SK-N-SH treated with all-trans-retinoic acid at 6 μM for 48 hours (cell line): ENCODE results near the gene RAD51B.
"Not testable (repeated sequence)": the region's sequence is repeated elsewhere in the genome, so short reads cannot be mapped to it uniquely, and the experiment has no call there.

Experiments used
- ATAC-seq: fragments of 200-7000 bp; cut with Tn5 transposase; 3 replicates; pipeline ENCODE4 v1.9.1; 2020; ENCODE audit warnings: mild to moderate bottlenecking, moderate library complexity
- ARNTL ChIP-seq: fragments of 450-650 bp; formaldehyde crosslinking; IDR thresholded peaks from 2 replicates; pipeline ENCODE4 v1.5.0; 2020; ENCODE audit warnings: low read depth, mild to moderate bottlenecking, moderate library complexity, borderline replicate concordance
- BACH2 ChIP-seq: fragments of 250-450 bp; sonication (Bioruptor Pico); IDR thresholded peaks from 2 replicates; pipeline ENCODE4 v1.9.0; 2021; ENCODE audit warnings: mild to moderate bottlenecking, borderline replicate concordance
- ESRRG ChIP-seq: fragments of 250-450 bp; sonication (Bioruptor Pico); IDR thresholded peaks from 2 replicates; pipeline ENCODE4 v1.6.1; 2021; ENCODE audit warnings: mild to moderate bottlenecking
- GLIS3 ChIP-seq: fragments of 250-450 bp; sonication (Bioruptor Pico); IDR thresholded peaks from 2 replicates; pipeline ENCODE4 v1.5.0; 2020; ENCODE audit warnings: mild to moderate bottlenecking, moderate library complexity
- ISL1 ChIP-seq: fragments of 250-450 bp; sonication (Bioruptor Pico); IDR thresholded peaks from 2 replicates; pipeline ENCODE4 v2.1.2; 2022; ENCODE audit warnings: mild to moderate bottlenecking, moderate library complexity
- OSR1 ChIP-seq: fragments of 250-450 bp; sonication (Bioruptor Pico); IDR thresholded peaks from 2 replicates; pipeline ENCODE4 v1.8.0; 2022; ENCODE audit warnings: moderate library complexity, mild to moderate bottlenecking, inconsistent platforms
- PPARA ChIP-seq: fragments of 250-450 bp; sonication (Bioruptor Pico); IDR thresholded peaks from 2 replicates; pipeline ENCODE4 v1.5.0; 2020; ENCODE audit warnings: mild to moderate bottlenecking, borderline replicate concordance
- RARB ChIP-seq: fragments of 250-450 bp; sonication (Bioruptor Pico); IDR thresholded peaks from 2 replicates; pipeline ENCODE4 v1.8.0; 2021; ENCODE audit warnings: mild to moderate bottlenecking, moderate library complexity
- SNAI2 ChIP-seq: fragments of 250-450 bp; sonication (Bioruptor Pico); IDR thresholded peaks from 2 replicates; pipeline ENCODE4 v1.5.0; 2020; ENCODE audit warnings: mild to moderate bottlenecking, moderate library complexity
- TOX ChIP-seq: fragments of 250-450 bp; sonication (Bioruptor Pico); IDR thresholded peaks from 2 replicates; pipeline ENCODE4 v1.8.0; 2021; ENCODE audit warnings: mild to moderate bottlenecking, moderate library complexity, borderline replicate concordance
- ZC3H10 ChIP-seq: fragments of 250-450 bp; sonication (Bioruptor Pico); IDR thresholded peaks from 2 replicates; pipeline ENCODE4 v1.5.1; 2021; ENCODE audit warnings: mild to moderate bottlenecking, moderate library complexity
- ZFP3 ChIP-seq: fragments of 250-450 bp; sonication (Bioruptor Pico); IDR thresholded peaks from 2 replicates; pipeline ENCODE4 v1.5.0; 2020; ENCODE audit warnings: mild to moderate bottlenecking, moderate library complexity
- ZNF565 ChIP-seq: fragments of 450-650 bp; formaldehyde crosslinking; conservative IDR thresholded peaks from 2 replicates; pipeline ENCODE4 v1.5.0; 2020; ENCODE audit warnings: low read depth, mild to moderate bottlenecking, moderate library complexity
- ZNF70 ChIP-seq: fragments of 450-650 bp; formaldehyde crosslinking; IDR thresholded peaks from 2 replicates; pipeline ENCODE4 v1.5.0; 2020; ENCODE audit warnings: mild to moderate bottlenecking, moderate library complexity
- ZNF8 ChIP-seq: fragments of 450-650 bp; formaldehyde crosslinking; IDR thresholded peaks from 2 replicates; pipeline ENCODE4 v1.5.0; 2020; ENCODE audit warnings: mild to moderate bottlenecking, moderate library complexity
- TF ChIP-seq, protein P1 (sequence below): fragments of 250-450 bp; sonication (Bioruptor Pico); IDR thresholded peaks from 2 replicates; pipeline ENCODE4 v1.5.0; 2020; ENCODE audit warnings: mild to moderate bottlenecking, moderate library complexity
- TF ChIP-seq, protein P2 (sequence below): fragments of 250-450 bp; sonication (Bioruptor Pico); IDR thresholded peaks from 2 replicates; pipeline ENCODE4 v1.8.0; 2021; ENCODE audit warnings: low read depth, mild to moderate bottlenecking, moderate library complexity, borderline replicate concordance
- TF ChIP-seq, protein P3 (sequence below): fragments of 250-450 bp; sonication (Bioruptor Pico); IDR thresholded peaks from 2 replicates; pipeline ENCODE4 v1.5.1; 2020; ENCODE audit warnings: low read depth, mild to moderate bottlenecking, moderate library complexity
- TF ChIP-seq, protein P4 (sequence below): fragments of 250-450 bp; sonication (Bioruptor Pico); IDR thresholded peaks from 2 replicates; pipeline ENCODE4 v1.8.0; 2020; ENCODE audit warnings: mild to moderate bottlenecking, moderate library complexity, borderline replicate concordance
- TF ChIP-seq, protein P5 (sequence below): fragments of 250-450 bp; sonication (Bioruptor Pico); IDR thresholded peaks from 2 replicates; pipeline ENCODE4 v1.5.1; 2021; ENCODE audit warnings: mild to moderate bottlenecking, moderate library complexity

The RAD51B gene

DNA sequence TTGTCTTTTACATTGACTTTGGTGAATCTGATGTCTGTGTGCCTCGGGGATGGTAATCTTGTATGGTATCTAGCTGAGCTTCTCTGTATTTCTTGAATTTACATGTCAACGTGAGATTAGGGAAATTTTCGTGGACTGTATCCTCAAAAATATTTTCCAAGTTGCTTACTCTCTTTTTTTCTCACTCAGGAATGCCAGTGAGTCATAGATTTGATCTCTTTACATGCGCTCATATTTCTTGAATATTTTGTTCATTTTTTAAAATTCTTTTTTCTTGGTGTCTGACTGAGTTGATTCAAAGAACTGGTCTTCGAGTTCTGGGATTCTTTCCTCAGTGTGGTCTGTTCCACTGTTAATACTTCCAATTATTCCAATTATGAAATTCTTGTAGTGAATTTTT lies 207.7 kb downstream of the RAD51B start:
- peak; percentile 67 for ATAC-seq
- TF ChIP-seq PPARA (CRISPR knock-in tag) (no peak), ZNF8 (no peak), ZC3H10 (CRISPR knock-in tag) (no peak), GLIS3 (CRISPR knock-in tag) (no peak), ZNF565 (CRISPR knock-in tag) (no peak), ARNTL (CRISPR knock-in tag) (no peak), TOX (CRISPR knock-in tag) (no peak), SNAI2 (no peak), ZNF70 (CRISPR knock-in tag) (no peak), BACH2 (CRISPR knock-in tag) (no peak)
- TF ChIP-seq, protein P1, sequence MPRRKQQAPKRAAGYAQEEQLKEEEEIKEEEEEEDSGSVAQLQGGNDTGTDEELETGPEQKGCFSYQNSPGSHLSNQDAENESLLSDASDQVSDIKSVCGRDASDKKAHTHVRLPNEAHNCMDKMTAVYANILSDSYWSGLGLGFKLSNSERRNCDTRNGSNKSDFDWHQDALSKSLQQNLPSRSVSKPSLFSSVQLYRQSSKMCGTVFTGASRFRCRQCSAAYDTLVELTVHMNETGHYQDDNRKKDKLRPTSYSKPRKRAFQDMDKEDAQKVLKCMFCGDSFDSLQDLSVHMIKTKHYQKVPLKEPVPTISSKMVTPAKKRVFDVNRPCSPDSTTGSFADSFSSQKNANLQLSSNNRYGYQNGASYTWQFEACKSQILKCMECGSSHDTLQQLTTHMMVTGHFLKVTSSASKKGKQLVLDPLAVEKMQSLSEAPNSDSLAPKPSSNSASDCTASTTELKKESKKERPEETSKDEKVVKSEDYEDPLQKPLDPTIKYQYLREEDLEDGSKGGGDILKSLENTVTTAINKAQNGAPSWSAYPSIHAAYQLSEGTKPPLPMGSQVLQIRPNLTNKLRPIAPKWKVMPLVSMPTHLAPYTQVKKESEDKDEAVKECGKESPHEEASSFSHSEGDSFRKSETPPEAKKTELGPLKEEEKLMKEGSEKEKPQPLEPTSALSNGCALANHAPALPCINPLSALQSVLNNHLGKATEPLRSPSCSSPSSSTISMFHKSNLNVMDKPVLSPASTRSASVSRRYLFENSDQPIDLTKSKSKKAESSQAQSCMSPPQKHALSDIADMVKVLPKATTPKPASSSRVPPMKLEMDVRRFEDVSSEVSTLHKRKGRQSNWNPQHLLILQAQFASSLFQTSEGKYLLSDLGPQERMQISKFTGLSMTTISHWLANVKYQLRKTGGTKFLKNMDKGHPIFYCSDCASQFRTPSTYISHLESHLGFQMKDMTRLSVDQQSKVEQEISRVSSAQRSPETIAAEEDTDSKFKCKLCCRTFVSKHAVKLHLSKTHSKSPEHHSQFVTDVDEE (CRISPR knock-in tag): no peak
- TF ChIP-seq, protein P2, sequence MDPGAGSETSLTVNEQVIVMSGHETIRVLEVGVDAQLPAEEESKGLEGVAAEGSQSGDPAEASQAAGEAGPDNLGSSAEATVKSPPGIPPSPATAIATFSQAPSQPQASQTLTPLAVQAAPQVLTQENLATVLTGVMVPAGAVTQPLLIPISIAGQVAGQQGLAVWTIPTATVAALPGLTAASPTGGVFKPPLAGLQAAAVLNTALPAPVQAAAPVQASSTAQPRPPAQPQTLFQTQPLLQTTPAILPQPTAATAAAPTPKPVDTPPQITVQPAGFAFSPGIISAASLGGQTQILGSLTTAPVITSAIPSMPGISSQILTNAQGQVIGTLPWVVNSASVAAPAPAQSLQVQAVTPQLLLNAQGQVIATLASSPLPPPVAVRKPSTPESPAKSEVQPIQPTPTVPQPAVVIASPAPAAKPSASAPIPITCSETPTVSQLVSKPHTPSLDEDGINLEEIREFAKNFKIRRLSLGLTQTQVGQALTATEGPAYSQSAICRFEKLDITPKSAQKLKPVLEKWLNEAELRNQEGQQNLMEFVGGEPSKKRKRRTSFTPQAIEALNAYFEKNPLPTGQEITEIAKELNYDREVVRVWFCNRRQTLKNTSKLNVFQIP: no peak

DNA sequence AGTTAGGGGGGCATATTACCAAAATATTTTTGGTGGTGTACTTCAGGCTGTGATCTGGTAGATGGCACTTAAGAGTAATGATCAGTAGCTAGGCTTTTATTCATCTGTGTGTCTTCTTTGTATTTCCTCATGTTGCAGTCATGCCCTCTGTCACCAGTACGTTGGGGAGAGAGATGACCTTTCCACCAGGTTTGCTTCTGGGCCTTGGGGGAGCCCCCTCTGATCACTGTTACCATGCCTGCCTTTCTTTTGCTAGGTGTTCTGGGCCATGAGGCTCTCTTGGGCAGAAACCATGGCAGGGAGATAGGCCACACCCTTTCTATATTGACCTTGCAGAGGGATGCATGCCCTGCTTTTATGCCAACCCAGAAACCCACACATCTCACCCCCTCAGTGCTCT lies 208.5 kb downstream of the RAD51B start:
- TF ChIP-seq ISL1 (CRISPR knock-in tag) (no peak), TOX (CRISPR knock-in tag) (no peak), PPARA (CRISPR knock-in tag) (no peak), RARB (CRISPR knock-in tag) (no peak), ZFP3 (no peak), ESRRG (CRISPR knock-in tag) (no peak), ZNF70 (CRISPR knock-in tag) (no peak), OSR1 (CRISPR knock-in tag) (no peak), ARNTL (CRISPR knock-in tag) (no peak), GLIS3 (CRISPR knock-in tag) (no peak), ZNF565 (CRISPR knock-in tag) (no peak), ZC3H10 (CRISPR knock-in tag) (no peak), SNAI2 (no peak)
- TF ChIP-seq, protein P3, sequence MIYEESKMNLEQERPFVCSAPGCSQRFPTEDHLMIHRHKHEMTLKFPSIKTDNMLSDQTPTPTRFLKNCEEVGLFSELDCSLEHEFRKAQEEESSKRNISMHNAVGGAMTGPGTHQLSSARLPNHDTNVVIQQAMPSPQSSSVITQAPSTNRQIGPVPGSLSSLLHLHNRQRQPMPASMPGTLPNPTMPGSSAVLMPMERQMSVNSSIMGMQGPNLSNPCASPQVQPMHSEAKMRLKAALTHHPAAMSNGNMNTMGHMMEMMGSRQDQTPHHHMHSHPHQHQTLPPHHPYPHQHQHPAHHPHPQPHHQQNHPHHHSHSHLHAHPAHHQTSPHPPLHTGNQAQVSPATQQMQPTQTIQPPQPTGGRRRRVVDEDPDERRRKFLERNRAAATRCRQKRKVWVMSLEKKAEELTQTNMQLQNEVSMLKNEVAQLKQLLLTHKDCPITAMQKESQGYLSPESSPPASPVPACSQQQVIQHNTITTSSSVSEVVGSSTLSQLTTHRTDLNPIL (CRISPR knock-in tag): no peak
- TF ChIP-seq, protein P4, sequence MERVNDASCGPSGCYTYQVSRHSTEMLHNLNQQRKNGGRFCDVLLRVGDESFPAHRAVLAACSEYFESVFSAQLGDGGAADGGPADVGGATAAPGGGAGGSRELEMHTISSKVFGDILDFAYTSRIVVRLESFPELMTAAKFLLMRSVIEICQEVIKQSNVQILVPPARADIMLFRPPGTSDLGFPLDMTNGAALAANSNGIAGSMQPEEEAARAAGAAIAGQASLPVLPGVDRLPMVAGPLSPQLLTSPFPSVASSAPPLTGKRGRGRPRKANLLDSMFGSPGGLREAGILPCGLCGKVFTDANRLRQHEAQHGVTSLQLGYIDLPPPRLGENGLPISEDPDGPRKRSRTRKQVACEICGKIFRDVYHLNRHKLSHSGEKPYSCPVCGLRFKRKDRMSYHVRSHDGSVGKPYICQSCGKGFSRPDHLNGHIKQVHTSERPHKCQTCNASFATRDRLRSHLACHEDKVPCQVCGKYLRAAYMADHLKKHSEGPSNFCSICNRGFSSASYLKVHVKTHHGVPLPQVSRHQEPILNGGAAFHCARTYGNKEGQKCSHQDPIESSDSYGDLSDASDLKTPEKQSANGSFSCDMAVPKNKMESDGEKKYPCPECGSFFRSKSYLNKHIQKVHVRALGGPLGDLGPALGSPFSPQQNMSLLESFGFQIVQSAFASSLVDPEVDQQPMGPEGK (CRISPR knock-in tag): no peak
- TF ChIP-seq, protein P2: no peak
- TF ChIP-seq, protein P5, sequence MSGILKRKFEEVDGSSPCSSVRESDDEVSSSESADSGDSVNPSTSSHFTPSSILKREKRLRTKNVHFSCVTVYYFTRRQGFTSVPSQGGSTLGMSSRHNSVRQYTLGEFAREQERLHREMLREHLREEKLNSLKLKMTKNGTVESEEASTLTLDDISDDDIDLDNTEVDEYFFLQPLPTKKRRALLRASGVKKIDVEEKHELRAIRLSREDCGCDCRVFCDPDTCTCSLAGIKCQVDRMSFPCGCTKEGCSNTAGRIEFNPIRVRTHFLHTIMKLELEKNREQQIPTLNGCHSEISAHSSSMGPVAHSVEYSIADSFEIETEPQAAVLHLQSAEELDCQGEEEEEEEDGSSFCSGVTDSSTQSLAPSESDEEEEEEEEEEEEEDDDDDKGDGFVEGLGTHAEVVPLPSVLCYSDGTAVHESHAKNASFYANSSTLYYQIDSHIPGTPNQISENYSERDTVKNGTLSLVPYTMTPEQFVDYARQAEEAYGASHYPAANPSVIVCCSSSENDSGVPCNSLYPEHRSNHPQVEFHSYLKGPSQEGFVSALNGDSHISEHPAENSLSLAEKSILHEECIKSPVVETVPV (CRISPR knock-in tag): no peak
- ATAC-seq: no peak

DNA sequence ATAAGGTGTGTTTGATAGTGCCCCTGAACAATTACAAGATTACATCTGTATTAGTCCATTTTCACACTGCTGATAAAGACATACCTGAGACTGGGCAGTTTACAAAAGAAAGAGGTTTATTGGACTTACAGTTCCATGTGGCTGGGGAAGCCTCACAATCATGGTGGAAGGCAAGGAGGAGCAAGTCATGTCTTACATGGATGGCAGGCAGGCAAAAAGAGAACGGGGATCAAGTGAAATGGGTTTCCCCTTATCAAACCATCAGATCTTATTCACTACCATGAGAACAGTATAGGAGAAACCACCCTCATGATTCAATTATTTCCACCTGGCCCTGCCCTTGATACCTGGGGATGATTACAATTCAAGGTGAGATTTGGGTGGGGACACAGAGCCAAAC lies 211.4 kb downstream of the RAD51B start:
- not testable (repeated sequence) for ATAC-seq
